ENCODE measurements around the gene C8G. TPM values are rescaled to one million over a fixed set of nuclear protein-coding genes. Genes with fewer than 3 reads are reported as not detected.

The C8G gene
- total RNA-seq, 1 donor from 2014 or later: 3.4 TPM

- DNase-seq: no peak
- no peaks in the 10 kb centered on the region for H3K9me3 Mint-ChIP-seq
- CTCF ChIA-PET: interaction anchor here (0.8 to 2.4 kb wide), 10 partner anchors 45 to 182 kb away, joined by 3 to 39 read pairs (median 4); partner anchors contain the start of genes CLIC3, PAXX and TRAF2
Measured at GRCh38 chr9:136947028-136947891, 2.2 kb downstream of the C8G start.

GRCh38 chr9:136947955-136948510 lies 3.0 kb downstream of the C8G start:
- Mint-ChIP-seq H3K9me3 (no peaks in the 10 kb centered on the region), H3K4me1 (peaks cover 12% of the 10 kb centered on the region), H3K4me3 (no peak overlapping the region), H3K36me3 (ENCODE audit: low read depth) (no peaks in the 10 kb centered on the region), H3K27ac (no peak overlapping the region), H3K27me3 (no peaks in the 10 kb centered on the region)
- intact Hi-C loops (cut with micrococcal nuclease): loop anchor here (10.0 kb wide), 1 partner anchor 277 kb away; the partner anchor contains the start of genes CYSRT1, RNF208 and RNF224
- no peak for TF ChIP-seq CTCF (IDR thresholded peaks at IDR 0.05)
- POLR2A ChIA-PET: interaction anchor here (0.6 to 3.0 kb wide), 6 partner anchors 49 to 121 kb away, joined by 3 to 10 read pairs (median 4); partner anchors contain the start of genes AJM1 and CLIC3
- ATAC-seq (ENCODE audit: low read depth) (no peak), DNase-seq (no peak)
- CTCF ChIA-PET: interaction anchor here (0.8 to 2.4 kb wide), 11 partner anchors 44 to 182 kb away, joined by 3 to 39 read pairs (median 3); partner anchors contain the start of genes CLIC3, PAXX and TRAF2

More at GRCh38 chr9:136947028-136947891, 2.2 kb downstream of the C8G start:
- no peak overlapping the region for H3K27ac Mint-ChIP-seq
- peaks cover 14% of the 10 kb centered on the region for H3K4me1 Mint-ChIP-seq
- H3K27me3 Mint-ChIP-seq: no peaks in the 10 kb centered on the region
- H3K36me3 Mint-ChIP-seq (ENCODE audit: low read depth): peaks cover 6% of the 10 kb centered on the region
- POLR2A ChIA-PET: interaction anchor here (0.6 to 3.0 kb wide), 4 partner anchors 49 to 105 kb away, joined by 3 to 10 read pairs (median 6); partner anchors contain the start of genes AJM1 and CLIC3
- TF ChIP-seq CTCF (IDR thresholded peaks at IDR 0.05): no peak
- ATAC-seq (ENCODE audit: low read depth): no peak
- intact Hi-C loops (cut with micrococcal nuclease): loop anchor here (10.0 kb wide), 1 partner anchor 278 kb away; the partner anchor contains the start of genes CYSRT1, RNF208 and RNF224
- no peak overlapping the region for H3K4me3 Mint-ChIP-seq

GRCh38 chr9:136949239-136949816 lies 4.3 kb downstream of the C8G start:
- H3K4me1 Mint-ChIP-seq: peaks cover 9% of the 10 kb centered on the region
- intact Hi-C loops (cut with micrococcal nuclease): loop anchor here (1.0 to 10.0 kb wide), 2 partner anchors 86 to 275 kb away; partner anchors contain the start of genes CYSRT1, RNF208 and RNF224
- TF ChIP-seq CTCF (IDR thresholded peaks at IDR 0.05): no peak
- no peaks in the 10 kb centered on the region for H3K9me3 Mint-ChIP-seq
- H3K36me3 Mint-ChIP-seq (ENCODE audit: low read depth): no peaks in the 10 kb centered on the region
- ChIA-PET CTCF (interaction anchor here (2.4 kb wide), 1 partner anchor 86 kb away, joined by 39 read pairs; no protein-coding TSS in a partner anchor), POLR2A (interaction anchor here (0.6 to 3.0 kb wide), 11 partner anchors 33 to 251 kb away, joined by 3 to 15 read pairs (median 4); partner anchors contain the start of genes AJM1, CLIC3, PAXX and TPRN)
- ATAC-seq (ENCODE audit: low read depth) (no peak), DNase-seq (no peak)
- H3K27me3 Mint-ChIP-seq: no peaks in the 10 kb centered on the region
- H3K4me3 Mint-ChIP-seq: peak overlapping the region; percentile 82
- peak overlapping the region; percentile 83 for H3K27ac Mint-ChIP-seq

GRCh38 chr9:136949817-136950655 lies 5.0 kb downstream of the C8G start:
- Mint-ChIP-seq H3K9me3 (no peaks in the 10 kb centered on the region), H3K4me1 (peaks cover 5% of the 10 kb centered on the region), H3K27me3 (no peaks in the 10 kb centered on the region), H3K36me3 (ENCODE audit: low read depth) (no peaks in the 10 kb centered on the region), H3K27ac (peak overlapping the region; percentile 86), H3K4me3 (peak overlapping the region; percentile 82)
- intact Hi-C loops (cut with micrococcal nuclease): loop anchor here (1.0 to 10.0 kb wide), 2 partner anchors 85 to 275 kb away; partner anchors contain the start of genes CYSRT1, RNF208 and RNF224
- DNase-seq (peak; percentile 94), ATAC-seq (ENCODE audit: low read depth) (peak; percentile 96)
- ChIA-PET CTCF (no interaction called here), POLR2A (interaction anchor here (0.6 to 3.0 kb wide), 9 partner anchors 42 to 251 kb away, joined by 3 to 15 read pairs (median 4); partner anchors contain the start of genes AJM1, CLIC3, PAXX and TPRN)
- TF ChIP-seq CTCF (IDR thresholded peaks at IDR 0.05): no peak
